IPS DF 4.7 (cell line): Measurements from ENCODE around the gene RPL23.

Experiments used
- DNase-seq: peaks from one replicate; pipeline ENCODE4 v3.0.0-alpha.2; 2013; ENCODE audit warnings: low spot score; ENCODE audit errors: extremely low read depth

RPL23 gene

GRCh38 chr17:38853292-38854219 is at the start of gene RPL23:
Gene RPL23, minus strand, starts transcription at chr17:38853721. Its CDS starts 11 bp downstream, at chr17:38853710.
- DNase-seq = no peak

DNA sequence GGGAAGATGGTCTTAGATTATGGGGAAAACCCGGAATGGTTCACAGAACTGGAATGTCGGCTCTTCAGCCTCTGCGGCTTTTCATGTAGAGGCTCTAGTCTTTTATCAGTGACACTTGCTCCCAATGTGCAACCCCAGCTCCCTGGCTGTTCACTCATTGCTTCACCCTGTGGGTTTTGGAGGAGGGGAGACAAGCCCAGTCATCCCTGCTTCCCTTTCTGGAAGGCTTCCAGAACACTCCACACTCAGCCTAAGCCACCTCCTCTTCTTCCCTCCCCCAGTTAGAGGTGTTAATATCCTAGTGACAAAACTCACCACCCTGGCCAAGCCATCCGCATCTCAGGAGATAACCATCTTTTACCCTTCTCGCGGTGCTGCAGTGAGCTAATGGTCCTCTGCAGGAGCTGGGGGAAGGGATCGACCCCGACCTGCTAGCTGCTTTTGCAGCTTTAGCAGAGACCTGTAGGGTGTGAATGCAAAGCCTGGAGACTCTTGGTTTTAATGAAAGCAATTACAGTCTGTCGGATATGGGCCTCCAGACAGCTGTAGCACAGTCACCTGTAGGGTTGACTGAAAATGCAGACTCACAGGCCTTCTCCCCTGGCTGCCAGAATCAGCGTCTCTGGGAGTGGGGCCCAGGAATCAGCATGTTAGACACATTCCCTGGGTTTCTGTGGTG is 47.6 kb upstream of the RPL23 start:
- no peak for DNase-seq

- no peak for DNase-seq
Observed at GRCh38 chr17:38899421-38899820, 45.9 kb upstream of the RPL23 start.

DNA sequence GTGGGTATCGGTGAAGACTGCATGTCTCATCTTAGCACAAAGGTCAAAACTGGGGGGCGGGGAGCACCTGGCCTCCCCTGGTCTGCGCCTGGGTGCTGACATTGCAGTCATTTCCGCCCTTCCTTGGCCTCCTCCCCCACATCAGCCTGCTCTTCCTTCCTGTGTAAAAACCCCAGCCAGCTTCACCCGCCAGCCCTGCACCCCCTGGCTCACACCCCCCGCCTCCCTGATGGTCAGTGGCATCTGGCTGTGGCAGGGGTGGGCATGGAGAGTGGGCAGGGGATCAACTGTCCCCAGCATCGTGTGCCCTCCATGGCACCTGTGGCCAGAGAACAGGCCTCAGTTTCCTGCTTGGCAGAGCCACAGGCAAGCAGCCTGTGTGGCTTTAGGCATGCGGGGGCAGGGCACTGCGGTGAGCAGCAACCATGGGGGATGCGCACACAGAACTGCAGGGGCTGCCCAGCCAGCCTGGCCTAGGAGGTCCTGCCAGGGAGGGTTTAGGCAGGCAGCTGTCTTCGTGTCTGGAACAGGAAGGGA is 45.4 kb upstream of the RPL23 start:
- no peak for DNase-seq

- no peak for DNase-seq
Observed at GRCh38 chr17:38898291-38898679, 44.8 kb upstream of the RPL23 start.

DNA sequence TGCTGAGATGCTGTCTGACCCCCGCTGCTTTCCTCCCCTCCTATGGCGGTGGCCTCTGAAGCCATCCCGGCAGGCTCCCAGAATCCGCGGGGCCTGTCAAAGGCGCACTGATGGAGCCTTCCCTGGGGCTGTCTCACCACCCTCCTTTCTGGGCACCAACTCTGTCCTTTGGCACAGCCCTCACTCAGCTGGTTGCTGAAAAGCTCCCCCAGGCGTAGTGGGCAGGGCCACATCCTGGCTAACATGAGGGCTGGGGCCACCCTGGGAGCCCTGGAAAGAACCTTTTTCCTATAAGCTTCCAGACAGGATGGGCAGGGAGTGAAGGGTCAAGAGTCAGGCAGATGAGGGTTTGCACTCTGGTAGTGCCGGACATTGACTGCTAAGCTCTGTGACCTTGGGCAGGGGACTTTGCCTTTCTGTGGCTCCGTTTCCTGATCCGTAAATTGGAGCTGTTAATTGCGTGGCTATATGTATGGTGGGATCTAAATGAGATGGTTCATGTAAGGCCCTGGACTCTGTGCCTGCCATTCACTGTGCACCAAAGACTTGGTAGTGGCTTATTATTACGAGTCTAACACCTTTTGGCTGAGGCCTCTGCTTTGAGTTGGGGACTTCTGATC is 44.3 kb upstream of the RPL23 start:
- no peak for DNase-seq

DNA sequence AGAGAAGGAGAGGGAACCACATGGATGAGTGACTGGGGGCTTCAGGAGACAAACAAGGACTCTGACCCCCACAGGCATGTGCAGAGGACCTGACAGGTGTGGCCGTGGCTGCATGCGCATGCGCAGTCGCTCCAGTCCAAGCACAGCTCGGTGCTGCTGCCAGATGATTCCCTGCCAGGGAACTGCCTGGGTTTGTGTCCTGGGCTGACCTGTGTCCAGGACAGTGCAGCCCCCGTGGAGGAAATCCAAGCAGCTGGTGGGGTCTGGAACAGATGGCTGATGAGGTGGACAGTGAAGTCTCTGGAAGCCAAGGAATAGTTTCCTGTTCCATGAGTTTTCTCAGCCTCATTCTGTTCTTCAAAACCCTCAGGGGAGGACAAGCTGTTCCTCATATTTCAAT is 43.7 kb upstream of the RPL23 start:
- DNase-seq = no peak

GRCh38 chr17:38896346-38896954 is 42.9 kb upstream of the RPL23 start:
- no peak for DNase-seq

GRCh38 chr17:38894276-38894675 is 40.8 kb upstream of the RPL23 start:
- DNase-seq = no peak

DNA sequence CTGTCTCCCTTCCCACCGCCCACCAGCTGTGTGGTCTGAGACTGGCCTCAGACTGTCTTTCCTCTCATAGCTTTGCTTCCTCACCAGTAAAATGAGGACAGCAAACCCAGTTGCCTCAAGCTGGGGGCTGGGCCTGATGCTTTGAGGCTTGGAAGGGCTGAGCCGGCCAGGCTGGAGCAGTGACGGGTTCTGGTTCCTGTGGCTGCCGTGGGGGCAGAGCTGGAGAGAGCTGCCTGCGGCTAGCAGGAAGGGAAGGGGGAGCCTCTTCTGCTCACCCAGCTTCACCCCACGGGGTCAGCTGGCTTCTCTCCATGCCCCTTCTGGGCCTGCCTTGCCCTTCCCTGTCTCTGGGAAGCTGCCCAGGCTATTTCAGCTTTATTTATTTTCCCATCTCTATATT is 40.1 kb upstream of the RPL23 start:
- no peak for DNase-seq

GRCh38 chr17:38893113-38893512 is 39.6 kb upstream of the RPL23 start:
- no peak for DNase-seq

- no peak for DNase-seq
Observed at GRCh38 chr17:38892620-38893019, 39.1 kb upstream of the RPL23 start.

- no peak for DNase-seq
Observed at GRCh38 chr17:38892083-38892482, 38.6 kb upstream of the RPL23 start.

GRCh38 chr17:38891441-38891840 is 37.9 kb upstream of the RPL23 start:
- no peak for DNase-seq

GRCh38 chr17:38890410-38890746 is 36.9 kb upstream of the RPL23 start:
- DNase-seq = no peak

GRCh38 chr17:38889745-38890409 is 36.4 kb upstream of the RPL23 start:
- DNase-seq = no peak

DNA sequence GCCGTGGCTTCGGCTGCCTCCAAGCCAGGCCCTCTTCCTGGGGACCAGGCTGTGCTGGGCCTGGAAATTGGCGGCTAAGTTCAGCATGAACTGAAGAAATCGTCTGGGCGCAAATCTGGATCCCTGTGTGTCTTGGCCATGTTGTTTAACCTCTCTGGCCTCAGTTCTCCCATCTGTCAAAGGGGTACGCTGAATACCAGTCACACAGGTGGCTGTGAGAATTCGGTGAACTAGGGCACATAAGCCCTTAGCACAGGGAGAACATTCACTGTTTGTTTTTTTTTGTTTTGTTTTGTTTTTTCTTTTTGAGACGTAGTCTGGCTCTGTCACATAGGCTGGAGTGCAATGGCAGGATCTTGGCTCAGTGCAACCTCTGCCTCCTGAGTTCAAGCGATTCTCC is 35.3 kb upstream of the RPL23 start:
- no peak for DNase-seq

GRCh38 chr17:38886643-38887010 is 33.1 kb upstream of the RPL23 start:
- no peak for DNase-seq

DNA sequence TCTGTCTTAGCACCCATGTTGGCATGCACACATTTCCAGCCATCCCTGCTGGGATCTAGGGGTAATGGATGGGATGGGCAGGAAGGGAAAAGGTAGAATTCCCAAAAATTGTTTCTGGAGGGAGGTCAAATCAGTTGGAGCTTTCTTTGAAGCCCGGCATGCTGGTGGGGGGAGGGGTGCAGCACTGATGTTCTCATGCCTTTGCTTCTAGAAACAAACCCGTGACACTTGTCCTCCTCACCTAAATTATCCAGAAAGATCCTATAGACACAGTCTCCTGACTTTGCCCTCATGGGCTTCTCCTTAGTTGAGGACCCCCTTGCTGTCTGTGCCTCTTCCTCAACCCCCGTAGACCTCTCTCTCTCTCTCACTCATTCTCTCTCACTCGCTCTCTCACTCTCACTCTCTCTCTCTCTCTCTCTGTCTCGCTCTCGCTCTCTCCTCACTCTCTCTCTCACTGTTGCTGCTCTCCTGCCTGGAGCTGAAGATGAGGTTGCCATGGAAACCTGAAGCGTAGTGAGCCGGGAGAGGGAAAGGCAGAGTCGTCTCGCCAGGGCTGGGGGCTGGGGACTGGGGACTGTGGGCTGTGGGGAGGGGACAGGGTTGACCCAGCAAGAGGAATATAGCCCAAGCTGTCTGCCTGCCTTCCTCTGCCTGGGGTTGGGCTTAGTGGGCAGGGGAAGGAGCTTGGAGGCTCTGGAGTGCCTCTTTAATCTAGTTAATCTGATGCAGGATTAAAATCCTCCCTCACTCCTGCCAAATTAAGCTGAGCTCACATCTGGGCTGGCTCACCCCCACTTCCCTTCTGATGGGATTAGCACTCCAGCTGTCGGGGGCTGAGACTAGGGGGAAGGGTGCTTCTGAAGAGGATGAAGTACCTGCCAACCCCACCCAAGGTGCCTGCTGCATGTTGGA is 32.5 kb upstream of the RPL23 start:
- DNase-seq = no peak

DNA sequence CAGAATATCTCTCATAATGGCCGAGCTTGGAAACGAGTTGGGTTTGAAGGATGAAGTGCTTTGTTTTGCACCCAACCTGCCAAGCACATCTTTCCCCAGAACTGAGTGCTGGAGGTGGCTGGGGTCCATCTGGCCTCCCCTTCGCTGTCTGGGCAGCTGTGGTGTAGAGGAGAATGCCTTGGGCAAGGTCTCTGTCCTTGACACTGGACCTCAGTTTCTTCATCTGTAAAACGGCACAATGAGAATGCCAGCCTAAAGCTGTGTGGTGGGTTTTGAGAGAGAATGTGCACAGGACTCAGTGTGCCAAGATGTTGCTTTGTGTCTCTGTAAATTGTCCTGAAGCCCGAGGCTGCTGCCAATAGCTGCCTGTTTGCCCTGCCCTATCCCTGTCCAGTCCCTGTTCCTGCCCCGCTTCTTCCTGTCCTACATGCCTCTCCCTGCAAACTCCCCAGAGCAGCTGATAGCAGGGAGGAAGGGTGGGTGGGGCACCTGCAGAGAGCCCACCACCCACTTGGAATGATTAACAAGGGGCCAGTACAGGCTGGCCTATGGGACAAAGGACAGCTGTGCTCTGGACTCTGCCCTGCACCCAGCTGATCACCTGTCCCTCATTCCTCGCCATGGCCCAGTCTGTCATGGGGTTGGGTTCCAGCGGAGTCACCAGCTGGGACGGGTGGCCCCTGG is 31.7 kb upstream of the RPL23 start:
- no peak for DNase-seq
